ENCODE results near the gene EVI2A. TPM values are rescaled to one million over a fixed set of nuclear protein-coding genes. Genes with fewer than 3 reads are reported as not detected.

The EVI2A gene
- total RNA-seq, 4 donors from 2014 or later, result 2.9 to 5.5 (median 4.2) TPM

DNA sequence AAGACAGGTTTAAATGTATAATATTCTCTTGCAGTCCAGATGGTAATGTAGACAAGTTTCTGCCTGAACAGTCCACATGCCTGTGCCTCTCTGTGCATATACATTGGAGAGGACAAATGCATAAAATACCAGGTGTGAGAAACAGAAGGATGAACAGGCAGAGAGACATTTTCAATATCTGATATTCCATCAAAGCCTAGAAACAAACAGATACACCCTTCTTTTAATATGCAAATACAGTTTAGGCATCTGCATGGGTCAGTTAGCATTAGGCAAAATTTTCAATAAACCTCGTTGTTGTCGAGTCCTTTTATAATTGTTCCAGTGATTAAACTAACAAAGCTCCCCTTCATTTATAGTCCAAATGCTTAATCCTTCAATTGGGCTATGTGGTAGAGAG lies 25.3 kb downstream of the EVI2A start:
- TF ChIP-seq EP300 (IDR thresholded peaks at IDR 0.05) (no peak), POLR2A (IDR thresholded peaks at IDR 0.05) (no peak)
- TF ChIP-seq, protein P1, sequence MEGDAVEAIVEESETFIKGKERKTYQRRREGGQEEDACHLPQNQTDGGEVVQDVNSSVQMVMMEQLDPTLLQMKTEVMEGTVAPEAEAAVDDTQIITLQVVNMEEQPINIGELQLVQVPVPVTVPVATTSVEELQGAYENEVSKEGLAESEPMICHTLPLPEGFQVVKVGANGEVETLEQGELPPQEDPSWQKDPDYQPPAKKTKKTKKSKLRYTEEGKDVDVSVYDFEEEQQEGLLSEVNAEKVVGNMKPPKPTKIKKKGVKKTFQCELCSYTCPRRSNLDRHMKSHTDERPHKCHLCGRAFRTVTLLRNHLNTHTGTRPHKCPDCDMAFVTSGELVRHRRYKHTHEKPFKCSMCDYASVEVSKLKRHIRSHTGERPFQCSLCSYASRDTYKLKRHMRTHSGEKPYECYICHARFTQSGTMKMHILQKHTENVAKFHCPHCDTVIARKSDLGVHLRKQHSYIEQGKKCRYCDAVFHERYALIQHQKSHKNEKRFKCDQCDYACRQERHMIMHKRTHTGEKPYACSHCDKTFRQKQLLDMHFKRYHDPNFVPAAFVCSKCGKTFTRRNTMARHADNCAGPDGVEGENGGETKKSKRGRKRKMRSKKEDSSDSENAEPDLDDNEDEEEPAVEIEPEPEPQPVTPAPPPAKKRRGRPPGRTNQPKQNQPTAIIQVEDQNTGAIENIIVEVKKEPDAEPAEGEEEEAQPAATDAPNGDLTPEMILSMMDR (IDR thresholded peaks at IDR 0.05), result no peak

DNA sequence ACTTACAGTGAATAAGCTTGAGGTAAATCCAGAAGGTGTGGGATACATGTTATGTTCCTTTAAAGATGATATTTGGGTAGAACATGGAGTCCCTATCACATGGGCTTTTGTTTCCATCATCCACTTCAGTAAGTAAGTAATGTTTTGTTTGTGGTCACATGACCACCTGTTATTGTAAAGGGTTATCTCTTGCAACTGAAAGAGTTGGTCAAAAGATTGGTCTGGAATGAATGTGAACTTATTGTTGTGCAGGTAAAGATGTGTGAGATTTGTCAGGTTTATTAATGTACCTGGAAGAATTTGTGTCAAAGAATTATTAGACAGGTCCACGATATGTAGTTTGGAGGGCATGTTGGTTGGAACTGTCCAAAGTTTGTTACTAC lies 25.9 kb downstream of the EVI2A start:
- H3K36me3 ChIP-seq, result peaks cover 0 to 6% (median 0%) of the 10 kb centered on the region in 3 donors
- DNase-seq (ENCODE audit: low spot score in 2 of 2), result no peak
- H3K27ac ChIP-seq, result no peak overlapping the region
- no peak overlapping the region for H3K4me3 ChIP-seq
- WGBS, 2 donors, result 97% methylated on average over 1 of the region's 1 CpG
- H3K4me1 ChIP-seq, result peaks cover 0 to 8% (median 0%) of the 10 kb centered on the region in 4 donors
- H3K9me3 ChIP-seq, result no peaks in the 10 kb centered on the region
- no peaks in the 10 kb centered on the region for H3K27me3 ChIP-seq
- no peak for TF ChIP-seq POLR2A (IDR thresholded peaks at IDR 0.05)
- TF ChIP-seq, protein P1 (IDR thresholded peaks at IDR 0.05), result no peak
- TF ChIP-seq EP300 (IDR thresholded peaks at IDR 0.05), result no peak

More for the DNA sequence above, 25.3 kb downstream of the EVI2A start:
- H3K4me3 ChIP-seq, result no peak overlapping the region
- 44 to 50% methylated on average over 2 of the region's 2 CpGs for WGBS, 2 donors
- H3K27me3 ChIP-seq, result no peaks in the 10 kb centered on the region
- H3K4me1 ChIP-seq, result peaks cover 0 to 8% (median 0%) of the 10 kb centered on the region in 4 donors
- H3K36me3 ChIP-seq, result peaks cover 0 to 6% (median 0%) of the 10 kb centered on the region in 3 donors
- no peaks in the 10 kb centered on the region for H3K9me3 ChIP-seq
- H3K27ac ChIP-seq, result no peak overlapping the region
- DNase-seq (ENCODE audit: low spot score in 2 of 2), result no peak

DNA sequence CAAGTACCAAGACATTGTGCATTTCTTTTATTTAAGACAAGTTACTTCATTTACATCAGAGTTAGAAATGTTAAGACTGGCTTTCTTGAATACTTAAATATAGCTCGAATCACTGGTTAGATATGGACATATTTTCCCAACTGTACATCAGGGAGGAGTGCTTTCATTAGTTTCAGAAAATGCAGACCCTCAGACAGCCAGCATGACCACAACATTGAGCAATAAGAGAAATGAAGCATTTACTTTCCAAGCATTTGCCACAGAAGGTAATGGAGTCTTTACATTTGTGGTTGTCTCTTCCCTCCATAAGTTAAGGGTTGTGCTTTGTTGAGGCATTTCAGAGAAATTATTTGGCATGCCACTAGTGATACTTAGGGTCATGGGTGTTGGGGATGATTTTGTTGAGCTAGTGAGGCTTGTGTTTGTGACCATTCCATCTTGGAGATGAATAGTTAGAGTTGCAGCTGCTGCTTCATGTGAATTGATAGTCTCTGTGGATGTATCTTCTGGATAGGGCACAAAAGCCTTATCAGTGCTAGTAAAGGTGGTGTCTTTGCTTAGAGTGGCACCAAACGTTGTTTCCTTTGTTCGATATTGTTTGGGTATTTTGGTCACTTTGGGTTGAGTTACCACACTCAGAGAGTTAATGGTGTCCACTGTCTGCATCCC lies 26.5 kb downstream of the EVI2A start:
- Histone ChIP-seq H3K4me3 (no peak overlapping the region), H3K4me1 (peaks cover 0 to 8% (median 0%) of the 10 kb centered on the region in 4 donors), H3K27me3 (no peaks in the 10 kb centered on the region), H3K9me3 (no peaks in the 10 kb centered on the region), H3K27ac (no peak overlapping the region), H3K36me3 (peaks cover 0 to 6% (median 0%) of the 10 kb centered on the region in 3 donors)
- DNase-seq (ENCODE audit: low spot score in 2 of 2), result no peak
- WGBS, 2 donors, result 83 to 85% methylated on average over 3 of the region's 3 CpGs
- no peak for TF ChIP-seq POLR2A (IDR thresholded peaks at IDR 0.05)
- TF ChIP-seq EP300 (IDR thresholded peaks at IDR 0.05), result no peak
- TF ChIP-seq, protein P1 (IDR thresholded peaks at IDR 0.05), result no peak

DNA sequence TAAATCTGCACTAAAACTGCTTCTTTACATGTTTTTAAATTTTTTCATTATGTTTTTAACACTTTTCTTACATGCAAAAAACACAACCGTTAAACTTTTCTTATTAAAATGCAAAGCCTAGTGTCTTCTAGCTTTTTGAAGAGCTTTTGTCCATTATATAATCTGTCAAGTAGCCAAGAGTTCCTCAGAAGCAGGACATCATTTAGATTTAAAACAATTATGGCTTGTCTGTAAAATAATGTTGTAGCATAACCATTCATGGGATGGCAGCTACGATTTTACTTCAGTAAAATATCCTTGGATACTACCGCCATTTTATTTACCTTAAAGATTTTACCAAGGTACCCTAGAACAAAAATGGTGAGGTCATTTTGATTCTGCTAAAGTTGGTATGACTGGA lies 27.2 kb downstream of the EVI2A start:
- Histone ChIP-seq H3K36me3 (peaks cover 0 to 6% (median 0%) of the 10 kb centered on the region in 3 donors), H3K9me3 (no peaks in the 10 kb centered on the region), H3K27ac (no peak overlapping the region), H3K4me1 (peaks cover 0 to 8% (median 0%) of the 10 kb centered on the region in 4 donors), H3K27me3 (no peaks in the 10 kb centered on the region), H3K4me3 (no peak overlapping the region)
- DNase-seq (ENCODE audit: low spot score in 2 of 2), result no peak
- 52 to 63% methylated on average over 3 of the region's 3 CpGs for WGBS, 2 donors
- no peak for TF ChIP-seq EP300 (IDR thresholded peaks at IDR 0.05)
- TF ChIP-seq, protein P1 (IDR thresholded peaks at IDR 0.05), result no peak
- no peak for TF ChIP-seq POLR2A (IDR thresholded peaks at IDR 0.05)

DNA sequence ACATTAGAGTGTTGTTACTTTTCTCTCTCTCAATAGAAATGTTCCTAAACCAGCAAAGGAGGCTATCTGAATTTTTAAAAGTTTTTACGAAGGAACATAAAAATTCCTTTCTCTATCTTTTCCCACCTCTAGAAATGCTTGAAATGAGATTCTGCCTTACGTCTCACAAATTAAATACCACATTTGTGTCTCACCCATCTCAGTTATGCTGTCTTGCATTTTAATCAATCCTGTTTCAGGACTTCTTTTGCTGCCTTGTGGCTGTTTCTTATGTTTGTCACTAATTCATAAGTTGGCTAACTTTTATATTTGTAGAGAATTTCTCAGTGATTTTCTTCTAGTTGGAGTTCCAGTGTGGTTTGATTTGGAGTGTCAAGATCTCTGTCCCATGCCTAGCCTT lies 27.8 kb downstream of the EVI2A start:
- Histone ChIP-seq H3K27me3 (no peaks in the 10 kb centered on the region), H3K36me3 (peaks cover 0 to 6% (median 0%) of the 10 kb centered on the region in 3 donors), H3K4me1 (peaks cover 0 to 8% (median 0%) of the 10 kb centered on the region in 4 donors), H3K9me3 (no peaks in the 10 kb centered on the region), H3K4me3 (no peak overlapping the region), H3K27ac (no peak overlapping the region)
- TF ChIP-seq EP300 (IDR thresholded peaks at IDR 0.05), result no peak
- TF ChIP-seq POLR2A (IDR thresholded peaks at IDR 0.05), result no peak
- TF ChIP-seq, protein P1 (IDR thresholded peaks at IDR 0.05), result no peak
- WGBS, 2 donors, result 67 to 77% methylated on average over 2 of the region's 2 CpGs
- DNase-seq (ENCODE audit: low spot score in 2 of 2), result no peak
